Central memory CD8-positive, alpha-beta T cell (primary cell): ENCODE measurements around the gene MAPK8.

Experiments
- ATAC-seq: fragments of 150-1000 bp; cut with Tn5 transposase; replicated peaks from 2 replicates; pipeline ENCODE4 v1.10.0; 2022; ENCODE audit warnings: mild to moderate bottlenecking, moderate FRiP score, moderate number of reproducible peaks; ENCODE audit not compliant: poor library complexity, severe bottlenecking; ENCODE audit errors: extremely low read depth
- DNase-seq, 2 donors: peaks; one replicate each; pipeline ENCODE4 v3.0.0; 2021; ENCODE audit warnings: low spot score in 2 of 2
- H3K27ac Mint-ChIP-seq: one replicate; pipeline ENCODE4 v1.8.0; 2022; ENCODE audit warnings: low read depth, mild to moderate bottlenecking, moderate library complexity, mixed read lengths
- H3K27me3 Mint-ChIP-seq: one replicate; pipeline ENCODE4 v1.8.0; 2022; ENCODE audit warnings: mixed read lengths
- H3K36me3 Mint-ChIP-seq: one replicate; pipeline ENCODE4 v1.8.0; 2022; ENCODE audit warnings: mild to moderate bottlenecking, moderate library complexity, mixed read lengths; ENCODE audit not compliant: insufficient read depth
- H3K4me1 Mint-ChIP-seq: one replicate; pipeline ENCODE4 v1.8.0; 2022; ENCODE audit warnings: mixed read lengths
- H3K4me3 Mint-ChIP-seq: one replicate; pipeline ENCODE4 v1.8.0; 2022; ENCODE audit warnings: mild to moderate bottlenecking, moderate library complexity, mixed read lengths
- H3K9me3 Mint-ChIP-seq: one replicate; pipeline ENCODE4 v1.8.0; 2022; ENCODE audit warnings: mixed read lengths

The MAPK8 gene

DNA sequence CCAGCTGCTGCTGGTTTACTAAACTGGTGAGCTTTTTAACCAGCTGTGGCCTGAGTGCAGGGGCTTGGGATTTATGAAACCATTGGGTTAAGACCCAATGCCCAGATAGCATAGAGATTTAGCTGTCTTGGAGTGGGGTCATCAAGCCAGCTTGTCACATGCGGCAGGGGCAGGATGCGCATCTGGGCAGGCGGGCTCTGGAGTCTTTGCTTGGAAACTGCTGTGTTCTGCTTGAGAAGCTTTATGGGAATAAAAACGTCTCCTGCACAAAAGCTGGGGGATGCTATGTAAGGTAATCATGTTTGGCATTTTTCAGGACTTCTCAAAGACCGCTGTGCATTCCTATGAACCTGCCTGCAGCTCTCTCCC lies 136.3 kb downstream of the MAPK8 start:
- peaks cover 4% of the 10 kb centered on the region for H3K4me1 Mint-ChIP-seq
- peaks cover 13% of the 10 kb centered on the region for H3K27me3 Mint-ChIP-seq
- peaks cover 3% of the 10 kb centered on the region for H3K36me3 Mint-ChIP-seq
- DNase-seq = no peak
- no peak overlapping the region for H3K4me3 Mint-ChIP-seq
- no peak overlapping the region for H3K27ac Mint-ChIP-seq
- ATAC-seq = no peak
- no peaks in the 10 kb centered on the region for H3K9me3 Mint-ChIP-seq

DNA sequence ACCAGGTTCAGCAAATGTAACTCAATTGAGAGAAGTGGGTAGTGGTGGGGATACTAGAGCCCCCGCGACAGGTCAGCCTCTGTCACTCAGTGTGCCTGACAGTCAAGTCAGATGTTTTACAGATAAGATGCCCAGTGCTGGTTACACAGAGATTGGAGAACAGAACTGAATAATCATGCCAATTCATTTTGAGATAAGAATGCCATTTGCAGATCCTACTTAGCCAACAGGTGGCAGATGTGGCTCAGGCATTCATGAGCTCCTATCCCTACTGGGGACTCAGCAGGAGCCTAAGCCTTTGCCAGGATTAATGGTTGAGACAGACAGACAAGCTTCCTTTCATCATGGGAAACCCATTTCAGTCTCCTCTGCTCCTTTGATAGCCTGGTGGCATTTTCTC lies 137.8 kb downstream of the MAPK8 start:
- H3K36me3 Mint-ChIP-seq = peaks cover 5% of the 10 kb centered on the region
- no peak overlapping the region for H3K4me3 Mint-ChIP-seq
- no peak overlapping the region for H3K27ac Mint-ChIP-seq
- H3K4me1 Mint-ChIP-seq = peaks cover 4% of the 10 kb centered on the region
- H3K27me3 Mint-ChIP-seq = peaks cover 27% of the 10 kb centered on the region
- no peak for DNase-seq
- ATAC-seq = no peak
- no peaks in the 10 kb centered on the region for H3K9me3 Mint-ChIP-seq

DNA sequence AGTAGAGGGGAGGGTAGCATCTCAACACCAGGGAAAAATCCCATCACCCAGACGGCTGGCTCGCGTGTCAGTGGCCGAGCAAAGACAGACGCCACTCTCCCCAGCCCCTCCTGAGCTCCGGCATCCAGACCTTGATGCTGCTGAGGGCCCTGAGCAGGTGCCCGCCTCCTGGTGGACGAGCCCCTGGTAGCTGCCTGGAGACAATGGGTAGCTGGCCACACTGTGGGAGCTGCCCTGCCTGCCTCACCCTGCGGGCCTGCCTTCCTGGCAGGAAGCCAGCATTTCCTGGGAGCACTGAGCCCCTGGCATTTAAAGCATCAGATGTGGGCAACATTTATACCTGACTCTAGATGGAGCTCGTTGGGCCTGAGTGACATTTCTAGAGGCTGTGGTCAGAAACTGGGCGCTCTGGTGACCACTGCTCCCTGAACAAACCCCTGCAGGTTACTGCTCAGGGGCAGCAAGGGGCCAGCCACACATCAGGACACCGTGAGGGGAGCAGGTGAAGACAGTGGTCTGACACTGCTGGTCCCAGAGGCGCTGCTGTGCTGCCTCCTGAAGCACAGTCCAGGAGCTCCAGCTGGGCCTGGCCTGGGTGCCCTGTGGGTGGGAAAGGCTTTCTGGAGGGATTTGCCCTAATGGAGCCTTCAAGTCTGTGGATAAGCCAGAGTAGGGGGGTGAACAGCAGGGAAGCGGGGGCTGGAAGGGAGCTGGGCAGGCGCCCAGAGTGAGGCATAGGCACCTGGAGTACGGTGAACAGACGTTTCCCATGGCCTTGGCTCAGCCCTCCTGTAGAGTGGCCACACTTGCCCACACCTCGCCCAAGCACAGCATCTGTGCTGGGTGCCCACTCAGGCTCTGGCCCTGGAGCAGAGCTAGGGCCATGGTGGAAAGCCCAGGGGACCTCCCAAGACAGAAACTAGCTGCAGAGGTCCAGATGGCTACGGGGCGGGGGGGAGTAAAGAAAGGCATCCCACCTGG lies 138.7 kb downstream of the MAPK8 start:
- no peak for ATAC-seq
- Mint-ChIP-seq H3K9me3 (no peaks in the 10 kb centered on the region), H3K4me1 (peaks cover 4% of the 10 kb centered on the region), H3K27me3 (peaks cover 30% of the 10 kb centered on the region), H3K36me3 (peaks cover 5% of the 10 kb centered on the region), H3K4me3 (no peak overlapping the region), H3K27ac (no peak overlapping the region)
- no peak for DNase-seq

DNA sequence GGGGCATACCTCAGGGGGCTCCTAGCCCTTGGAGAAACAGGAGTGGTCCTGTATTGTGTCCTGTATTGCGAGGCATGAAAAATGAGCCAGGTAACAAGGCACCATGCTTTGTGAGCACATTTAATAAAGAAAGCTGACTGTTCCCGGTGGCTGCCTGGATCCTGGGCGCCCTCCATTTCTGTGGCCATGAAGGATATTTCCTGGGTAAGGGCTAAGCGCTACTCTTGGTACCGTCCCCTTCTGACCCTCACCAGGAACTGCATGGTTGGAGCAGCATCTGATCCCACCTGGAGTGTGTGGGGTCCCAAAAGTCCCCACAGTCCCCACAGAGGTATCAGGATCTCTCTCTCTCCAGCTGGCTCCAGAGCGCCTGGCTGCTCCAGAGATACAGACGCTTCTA lies 139.5 kb downstream of the MAPK8 start:
- H3K27ac Mint-ChIP-seq = no peak overlapping the region
- H3K36me3 Mint-ChIP-seq = peaks cover 5% of the 10 kb centered on the region
- H3K9me3 Mint-ChIP-seq = no peaks in the 10 kb centered on the region
- no peak overlapping the region for H3K4me3 Mint-ChIP-seq
- DNase-seq (no peak), ATAC-seq (no peak)
- H3K27me3 Mint-ChIP-seq = peaks cover 30% of the 10 kb centered on the region
- peaks cover 4% of the 10 kb centered on the region for H3K4me1 Mint-ChIP-seq

DNA sequence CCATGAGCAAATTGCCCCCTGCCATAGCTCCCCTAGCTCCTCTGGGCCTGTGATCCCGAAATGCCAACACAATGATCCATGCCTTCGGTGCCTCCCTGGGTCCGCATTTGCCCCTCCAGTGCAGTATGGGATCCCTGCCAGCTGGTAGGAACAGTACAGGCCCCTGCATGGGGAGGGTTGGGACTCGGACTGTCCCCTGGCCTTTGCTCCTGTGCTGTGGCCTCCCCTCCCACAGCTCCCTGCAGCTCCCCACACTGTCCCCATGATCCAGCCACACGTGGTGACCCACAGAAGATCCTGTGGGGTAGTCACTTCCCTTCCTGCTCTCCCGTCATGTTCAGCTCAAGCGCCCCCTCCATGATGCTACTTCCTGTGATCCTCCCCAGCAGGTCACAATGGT lies 140.3 kb downstream of the MAPK8 start:
- peaks cover 5% of the 10 kb centered on the region for H3K36me3 Mint-ChIP-seq
- peaks cover 30% of the 10 kb centered on the region for H3K27me3 Mint-ChIP-seq
- DNase-seq (no peak), ATAC-seq (no peak)
- H3K9me3 Mint-ChIP-seq = no peaks in the 10 kb centered on the region
- no peak overlapping the region for H3K4me3 Mint-ChIP-seq
- H3K27ac Mint-ChIP-seq = no peak overlapping the region
- H3K4me1 Mint-ChIP-seq = peaks cover 4% of the 10 kb centered on the region

DNA sequence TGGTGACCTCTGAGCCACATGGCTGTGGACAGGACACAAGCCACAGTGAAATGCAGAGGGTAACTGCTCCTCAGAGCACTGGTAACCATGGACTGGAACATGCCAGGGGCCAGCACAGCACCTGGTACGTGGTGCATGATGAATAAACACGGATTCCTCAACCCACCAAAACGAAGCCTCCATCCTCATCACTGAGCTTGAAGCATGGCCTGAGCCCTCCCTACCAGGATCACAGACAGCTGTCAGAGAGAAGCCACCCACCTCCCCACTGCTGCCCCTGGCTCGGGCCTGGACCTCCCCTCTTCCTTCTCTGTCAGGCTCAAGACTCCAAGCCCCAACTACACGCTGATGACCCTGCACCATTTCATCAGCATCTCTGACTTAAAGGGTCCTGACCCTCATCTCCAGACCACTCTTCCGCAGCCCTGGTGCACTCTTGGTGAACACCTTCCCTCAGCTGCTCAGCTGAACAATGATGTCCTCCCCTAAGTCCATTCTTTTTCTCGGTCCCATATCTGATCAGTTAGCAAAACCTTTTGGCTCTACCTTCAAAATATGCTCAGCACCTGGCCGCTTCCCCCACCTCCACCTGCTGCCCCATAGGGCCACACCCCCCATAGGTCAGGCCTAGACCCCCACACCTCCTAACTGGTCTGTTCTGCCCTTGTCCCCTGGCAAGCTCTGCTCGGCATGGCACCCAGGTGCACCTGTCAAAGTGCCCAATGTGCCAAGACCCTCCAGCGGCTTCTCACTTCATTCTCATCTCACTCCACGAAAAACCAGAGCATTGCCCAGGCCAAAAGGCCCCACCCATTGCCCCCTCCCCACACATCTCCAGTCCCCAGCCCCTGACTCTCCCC lies 141.1 kb downstream of the MAPK8 start:
- Mint-ChIP-seq H3K4me3 (no peak overlapping the region), H3K9me3 (no peaks in the 10 kb centered on the region), H3K36me3 (peaks cover 4% of the 10 kb centered on the region), H3K4me1 (peaks cover 4% of the 10 kb centered on the region), H3K27ac (no peak overlapping the region), H3K27me3 (peaks cover 30% of the 10 kb centered on the region)
- no peak for ATAC-seq
- DNase-seq = no peak

DNA sequence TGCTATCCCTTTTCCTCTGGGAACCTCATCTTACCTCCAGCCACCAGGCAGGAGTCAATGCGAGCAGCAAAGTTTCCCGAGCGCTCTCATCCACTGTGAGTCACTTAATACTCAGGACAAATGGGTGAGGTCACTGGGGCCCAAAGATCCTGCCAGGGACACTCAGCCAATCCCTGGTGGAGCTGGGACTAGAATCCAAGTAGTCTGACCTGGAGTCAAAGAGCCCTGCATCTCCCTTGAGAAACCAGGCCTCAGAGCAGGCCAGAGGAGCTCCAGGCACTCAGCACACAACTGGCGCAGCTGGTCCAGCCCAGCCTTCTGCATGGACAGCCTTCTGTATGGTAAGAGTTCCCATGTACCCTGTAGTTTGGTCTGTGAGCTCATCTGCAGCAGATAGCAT lies 142.3 kb downstream of the MAPK8 start:
- Mint-ChIP-seq H3K36me3 (peaks cover 4% of the 10 kb centered on the region), H3K27ac (no peak overlapping the region), H3K4me3 (no peak overlapping the region), H3K9me3 (no peaks in the 10 kb centered on the region), H3K27me3 (peaks cover 30% of the 10 kb centered on the region), H3K4me1 (peaks cover 4% of the 10 kb centered on the region)
- ATAC-seq (no peak), DNase-seq (no peak)

DNA sequence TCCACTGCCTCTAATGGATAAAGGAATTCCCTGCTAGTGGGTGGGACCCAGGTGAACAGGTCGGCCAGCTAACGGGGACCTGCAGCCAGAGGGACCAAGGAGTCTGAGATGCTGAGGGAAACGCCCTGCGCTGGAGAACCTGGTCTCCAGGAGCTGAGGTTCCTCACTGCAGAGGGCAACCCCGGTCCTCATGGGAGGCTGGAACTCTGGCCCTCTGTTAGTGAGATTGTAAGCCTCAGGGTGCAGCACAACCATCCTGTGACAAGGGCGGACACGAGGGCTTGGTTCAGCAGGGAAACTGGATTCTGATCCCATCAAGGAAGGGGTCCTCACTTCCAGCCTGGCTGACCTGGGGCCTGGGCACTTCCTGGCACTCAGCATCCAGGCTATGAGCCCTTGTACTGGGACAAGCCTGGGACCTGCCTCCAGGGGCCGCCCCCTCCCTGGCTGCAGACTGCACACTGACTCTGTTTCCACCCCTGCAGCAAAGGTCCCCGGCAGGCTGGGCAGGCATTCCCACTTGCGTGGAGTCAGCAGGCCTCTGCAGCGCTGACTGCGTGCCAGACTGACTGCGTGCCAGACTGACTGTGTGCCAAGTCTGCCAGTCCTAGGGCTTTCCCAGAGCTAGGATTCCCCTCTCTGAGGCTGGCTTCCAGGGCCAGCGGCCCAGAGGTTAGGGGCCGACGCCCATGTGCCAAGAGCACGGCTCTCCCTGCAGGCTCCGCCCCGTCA lies 143.2 kb downstream of the MAPK8 start:
- ATAC-seq (no peak), DNase-seq (peak in 1 of 2 donors; percentile 6)
- H3K4me1 Mint-ChIP-seq = peaks cover 4% of the 10 kb centered on the region
- H3K27me3 Mint-ChIP-seq = peaks cover 30% of the 10 kb centered on the region
- H3K4me3 Mint-ChIP-seq = no peak overlapping the region
- no peaks in the 10 kb centered on the region for H3K9me3 Mint-ChIP-seq
- H3K27ac Mint-ChIP-seq = no peak overlapping the region
- H3K36me3 Mint-ChIP-seq = peaks cover 4% of the 10 kb centered on the region

DNA sequence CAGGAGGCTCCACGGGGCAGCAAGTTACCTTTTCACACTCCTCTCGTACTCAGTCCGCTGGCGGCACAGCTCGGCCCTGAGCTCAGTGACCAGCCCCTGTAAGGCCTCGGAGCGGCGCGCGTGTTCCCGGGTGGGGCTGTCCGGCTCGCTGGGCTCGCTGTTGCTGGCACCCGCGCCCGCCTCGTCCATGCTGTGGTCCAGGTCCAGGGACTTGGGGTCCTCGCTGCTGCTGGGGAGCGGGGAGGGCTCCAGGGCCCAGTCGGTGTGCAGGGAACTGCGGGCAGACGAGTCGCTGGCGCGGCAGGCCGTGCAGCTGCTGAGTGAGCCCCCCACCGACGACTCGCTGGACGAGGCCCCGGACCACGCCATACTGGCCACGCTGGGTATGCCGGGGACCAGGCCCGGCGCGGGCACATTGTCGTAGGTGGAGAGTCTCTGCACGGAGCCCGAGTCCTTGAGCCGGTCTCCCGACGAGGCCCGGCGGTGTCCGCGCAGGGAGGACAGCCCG lies 143.8 kb downstream of the MAPK8 start:
- DNase-seq (peak in 1 of 2 donors; percentile 9), ATAC-seq (no peak)
- H3K4me3 Mint-ChIP-seq = no peak overlapping the region

DNA sequence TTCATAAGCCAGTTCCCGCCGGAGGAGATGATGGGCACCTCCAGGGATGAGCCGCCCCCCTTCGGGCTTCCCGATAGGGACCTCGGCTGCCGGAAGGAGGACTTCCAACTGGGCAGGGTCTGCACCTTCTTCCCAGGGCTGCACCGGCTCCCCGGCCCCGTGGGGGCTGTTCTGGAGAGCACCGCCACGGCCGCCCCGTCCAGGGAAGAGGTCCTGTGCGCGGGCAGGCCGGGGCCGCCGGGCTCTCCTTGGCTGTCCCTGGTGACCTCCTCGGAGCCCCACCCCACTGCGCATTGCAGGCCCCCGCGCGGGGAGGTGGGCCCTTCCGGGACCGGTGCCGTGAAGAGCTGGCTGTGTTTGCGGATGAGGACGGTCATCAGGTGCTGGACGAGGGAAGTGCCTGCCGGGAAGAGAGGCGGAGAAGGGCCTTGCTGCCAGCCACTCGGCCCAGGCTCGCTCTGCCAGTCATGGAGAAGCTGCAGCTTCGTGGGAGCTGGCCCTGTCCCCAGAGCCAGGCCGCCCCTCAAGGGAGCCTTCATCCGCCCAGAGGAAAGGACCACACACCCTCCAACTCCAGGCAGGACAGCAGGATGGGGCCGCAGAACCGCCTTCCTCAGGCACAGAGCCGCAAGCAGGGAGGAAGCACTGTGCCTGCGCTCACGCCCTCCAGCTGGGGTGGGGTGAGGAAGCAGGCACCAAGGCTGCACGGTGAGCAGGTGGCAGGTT lies 144.4 kb downstream of the MAPK8 start:
- peaks cover 30% of the 10 kb centered on the region for H3K27me3 Mint-ChIP-seq
- H3K27ac Mint-ChIP-seq = no peak overlapping the region
- no peak overlapping the region for H3K4me3 Mint-ChIP-seq
- no peaks in the 10 kb centered on the region for H3K9me3 Mint-ChIP-seq
- H3K36me3 Mint-ChIP-seq = peaks cover 4% of the 10 kb centered on the region
- DNase-seq (peak in 1 of 2 donors; percentile 5), ATAC-seq (no peak)
- H3K4me1 Mint-ChIP-seq = peaks cover 4% of the 10 kb centered on the region

More for the DNA sequence above, 143.8 kb downstream of the MAPK8 start:
- Mint-ChIP-seq H3K9me3 (no peaks in the 10 kb centered on the region), H3K36me3 (peaks cover 4% of the 10 kb centered on the region), H3K4me1 (peaks cover 4% of the 10 kb centered on the region), H3K27ac (no peak overlapping the region), H3K27me3 (peaks cover 30% of the 10 kb centered on the region)

DNA sequence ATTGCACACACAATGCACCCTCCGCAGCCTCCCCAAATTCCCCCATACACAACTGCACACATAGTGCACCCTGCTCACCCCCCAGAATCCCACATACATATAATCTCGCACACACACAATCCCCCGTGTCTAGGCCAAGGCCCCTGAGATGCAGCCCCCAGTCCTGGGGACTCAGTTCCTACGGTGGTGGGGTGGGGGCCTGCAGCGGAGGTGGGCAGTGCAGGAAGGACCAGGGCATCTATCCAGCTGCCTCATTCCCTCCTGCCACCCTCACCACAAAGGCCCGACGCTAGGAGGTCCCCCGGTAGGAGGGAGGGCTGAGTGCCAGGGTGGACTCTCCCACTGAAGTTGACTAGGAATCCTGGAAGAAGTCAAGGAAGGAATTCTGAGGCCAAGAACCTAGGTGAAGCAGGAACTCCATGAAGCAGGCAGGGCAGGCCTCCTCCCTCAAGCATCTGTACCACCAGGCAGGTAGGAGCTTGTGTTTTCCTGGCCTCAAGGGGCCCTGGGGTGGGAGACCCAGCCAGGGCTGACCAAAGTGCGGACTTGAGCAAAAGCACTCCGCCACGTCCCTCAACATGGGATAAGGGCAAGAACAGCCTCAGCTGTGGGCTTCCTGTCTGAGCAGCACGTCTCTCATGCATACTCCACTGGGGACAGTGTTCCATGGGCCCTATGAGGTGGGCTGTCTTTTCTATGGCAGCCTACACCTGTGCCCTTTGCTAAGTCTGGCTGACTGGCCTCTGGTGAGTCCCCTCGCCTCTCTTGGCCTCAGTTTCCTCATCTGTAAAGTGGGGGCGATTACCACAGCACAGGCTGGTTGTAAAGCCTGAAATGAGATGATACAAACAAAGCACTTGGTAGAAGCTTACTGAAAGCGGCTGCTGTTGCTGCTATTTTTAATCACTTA lies 145.7 kb downstream of the MAPK8 start:
- peaks cover 23% of the 10 kb centered on the region for H3K27me3 Mint-ChIP-seq

More for the DNA sequence above, 145.7 kb downstream of the MAPK8 start:
- no peaks in the 10 kb centered on the region for H3K9me3 Mint-ChIP-seq
- peaks cover under 1% of the 10 kb centered on the region for H3K4me1 Mint-ChIP-seq
- H3K4me3 Mint-ChIP-seq = no peak overlapping the region
- peaks cover 3% of the 10 kb centered on the region for H3K36me3 Mint-ChIP-seq
- no peak for DNase-seq
- H3K27ac Mint-ChIP-seq = no peak overlapping the region
- no peak for ATAC-seq
